DOHH2 (cell line): Measurements from ENCODE around the gene EPHA2.

ENCODE experiments used
- H3F3A ChIP-seq: fragments of 200-600 bp; sonication (generic), shearing (Covaris generic); 2 replicates; pipeline ENCODE4 v1.6.0; 2016; ENCODE audit warnings: antibody characterized with exemption, mild to moderate bottlenecking; ENCODE audit not compliant: control insufficient read depth, insufficient read depth
- H3K27ac ChIP-seq: fragments of 200-600 bp; sonication (generic); 2 replicates; pipeline ENCODE4 v1.5.1; 2014; ENCODE audit warnings: low read depth, mild to moderate bottlenecking, low read length, moderate library complexity
- H3K27me3 ChIP-seq: fragments of 200-600 bp; sonication (generic); 2 replicates; pipeline ENCODE4 v1.6.1; 2014; ENCODE audit warnings: mild to moderate bottlenecking, low read length, mixed read lengths; ENCODE audit not compliant: control insufficient read depth
- H3K36me3 ChIP-seq: fragments of 200-600 bp; sonication (generic); 2 replicates; pipeline ENCODE4 v1.6.1; 2014; ENCODE audit warnings: mild to moderate bottlenecking, low read length, moderate library complexity, mixed read lengths; ENCODE audit not compliant: control insufficient read depth
- H3K4me1 ChIP-seq: fragments of 200-600 bp; sonication (generic); 2 replicates; pipeline ENCODE4 v1.6.1; 2014; ENCODE audit warnings: mild to moderate bottlenecking, low read length, mixed read lengths; ENCODE audit not compliant: control insufficient read depth
- H3K4me2 ChIP-seq: fragments of 200-600 bp; sonication (generic); 2 replicates; pipeline ENCODE4 v1.6.0; 2014; ENCODE audit warnings: mild to moderate bottlenecking, low read length, moderate library complexity
- H3K4me3 ChIP-seq: fragments of 200-600 bp; sonication (generic); 2 replicates; pipeline ENCODE4 v1.5.1; 2014; ENCODE audit warnings: mild to moderate bottlenecking, low read length, mixed read lengths
- H3K79me2 ChIP-seq: fragments of 200-600 bp; sonication (generic); 2 replicates; pipeline ENCODE4 v1.6.1; 2014; ENCODE audit warnings: mild to moderate bottlenecking, low read length, mixed read lengths; ENCODE audit not compliant: control insufficient read depth
- H3K9me2 ChIP-seq: fragments of 200-600 bp; sonication (generic); replicated peaks from 2 replicates; pipeline ENCODE4 v1.6.1; 2014; ENCODE audit warnings: mild to moderate bottlenecking, low read length, mixed read lengths; ENCODE audit not compliant: control insufficient read depth
- H3K9me3 ChIP-seq: fragments of 200-600 bp; sonication (generic); 2 replicates; pipeline ENCODE4 v1.6.1; 2014; ENCODE audit warnings: antibody characterized with exemption, low read length, mixed read lengths; ENCODE audit not compliant: control insufficient read depth, insufficient read depth
- H4K20me1 ChIP-seq: fragments of 200-600 bp; sonication (generic); 2 replicates; pipeline ENCODE4 v1.6.0; 2014; ENCODE audit warnings: low read depth, mild to moderate bottlenecking, antibody characterized with exemption, low read length, moderate library complexity; ENCODE audit not compliant: control insufficient read depth, insufficient read depth
- EZH2phosphoT487 ChIP-seq: fragments of 200-600 bp; sonication (generic); IDR thresholded peaks from 2 replicates; pipeline ENCODE4 v1.6.1; 2017; ENCODE audit warnings: borderline replicate concordance, mild to moderate bottlenecking, antibody characterized with exemption, low read length, moderate library complexity, mixed read lengths
- TF ChIP-seq, protein P1 (sequence below): fragments of 200-600 bp; sonication (generic); IDR thresholded peaks from one replicate; pipeline ENCODE4 v1.5.1; 2014; ENCODE audit warnings: antibody characterized with exemption, mild to moderate bottlenecking, low read depth, low read length; ENCODE audit not compliant: poor library complexity, severe bottlenecking

EPHA2 gene

DNA sequence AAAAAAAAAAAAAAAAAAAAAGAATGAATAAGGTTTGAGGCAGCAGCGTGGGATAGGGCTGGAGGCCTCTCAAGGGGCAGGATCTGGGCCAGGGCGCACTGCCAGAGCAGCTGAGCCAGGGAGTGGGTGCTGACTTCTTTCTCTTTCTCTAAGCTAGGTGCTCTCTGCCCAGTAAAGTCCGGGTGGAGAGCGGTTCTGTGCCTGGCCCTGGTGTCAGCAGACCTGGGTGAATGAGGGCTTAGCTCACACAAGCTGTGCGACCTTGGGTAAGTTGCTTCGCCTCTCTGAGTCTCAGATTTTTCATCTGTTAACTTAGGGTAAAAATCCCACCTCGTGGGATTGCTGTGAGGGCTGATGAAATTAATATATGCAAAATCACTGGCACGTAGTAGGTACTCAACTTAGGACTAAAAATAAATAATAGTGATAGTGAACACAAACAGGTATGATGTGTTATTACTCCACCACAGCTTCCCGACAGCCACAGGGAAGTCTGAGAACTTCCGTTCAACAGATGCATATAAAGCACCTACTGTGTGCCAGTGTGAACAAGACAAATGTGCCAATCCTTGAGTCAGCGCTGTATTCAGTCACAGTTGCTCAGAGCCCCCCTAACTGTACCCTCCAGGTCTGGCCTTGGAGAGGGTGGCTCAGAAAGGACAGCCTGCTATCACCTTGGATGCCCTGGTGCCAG, 80.4 kb downstream of the EPHA2 start:
- H3K4me3 ChIP-seq, result no peak overlapping the region

More for the DNA sequence above, 80.4 kb downstream of the EPHA2 start:
- no peaks in the 10 kb centered on the region for H3K36me3 ChIP-seq
- H3K9me3 ChIP-seq, result no peaks in the 10 kb centered on the region
- H3K27ac ChIP-seq, result no peak overlapping the region
- no peak for TF ChIP-seq EZH2phosphoT487
- TF ChIP-seq, protein P1, sequence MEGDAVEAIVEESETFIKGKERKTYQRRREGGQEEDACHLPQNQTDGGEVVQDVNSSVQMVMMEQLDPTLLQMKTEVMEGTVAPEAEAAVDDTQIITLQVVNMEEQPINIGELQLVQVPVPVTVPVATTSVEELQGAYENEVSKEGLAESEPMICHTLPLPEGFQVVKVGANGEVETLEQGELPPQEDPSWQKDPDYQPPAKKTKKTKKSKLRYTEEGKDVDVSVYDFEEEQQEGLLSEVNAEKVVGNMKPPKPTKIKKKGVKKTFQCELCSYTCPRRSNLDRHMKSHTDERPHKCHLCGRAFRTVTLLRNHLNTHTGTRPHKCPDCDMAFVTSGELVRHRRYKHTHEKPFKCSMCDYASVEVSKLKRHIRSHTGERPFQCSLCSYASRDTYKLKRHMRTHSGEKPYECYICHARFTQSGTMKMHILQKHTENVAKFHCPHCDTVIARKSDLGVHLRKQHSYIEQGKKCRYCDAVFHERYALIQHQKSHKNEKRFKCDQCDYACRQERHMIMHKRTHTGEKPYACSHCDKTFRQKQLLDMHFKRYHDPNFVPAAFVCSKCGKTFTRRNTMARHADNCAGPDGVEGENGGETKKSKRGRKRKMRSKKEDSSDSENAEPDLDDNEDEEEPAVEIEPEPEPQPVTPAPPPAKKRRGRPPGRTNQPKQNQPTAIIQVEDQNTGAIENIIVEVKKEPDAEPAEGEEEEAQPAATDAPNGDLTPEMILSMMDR, result no peak
- no peak overlapping the region for H3K4me2 ChIP-seq
- H4K20me1 ChIP-seq, result no peaks in the 10 kb centered on the region; the same call in 1 of the 2 replicates
- peaks cover 41% of the 10 kb centered on the region for H3K27me3 ChIP-seq
- H3K9me2 ChIP-seq, result no peaks in the 10 kb centered on the region
- no peaks in the 10 kb centered on the region for H3K79me2 ChIP-seq
- peaks cover 14% of the 10 kb centered on the region for H3K4me1 ChIP-seq
- H3F3A ChIP-seq, result 0 out of 2 replicates have a peak, but pooled peaks cover 3% of the 10 kb centered on the region
